GM19397 (cell line): ENCODE results near the gene OSGEP.
"Not testable (repeated sequence)": the region's sequence is repeated elsewhere in the genome, so short reads cannot be mapped to it uniquely, and the experiment has no call there.

Experiments
- ATAC-seq: cut with Tn5 transposase; IDR thresholded peaks from one replicate; pipeline ENCODE4 v1.9.1; 2021; ENCODE audit warnings: mild to moderate bottlenecking, moderate library complexity; ENCODE audit not compliant: unreplicated experiment

Gene OSGEP

GRCh38 chr14:20470603-20470901, 15.9 kb upstream of the OSGEP start:
- no peak for ATAC-seq

GRCh38 chr14:20469890-20470602, 15.4 kb upstream of the OSGEP start:
- ATAC-seq, result peak; percentile 27

GRCh38 chr14:20469242-20469889, 14.8 kb upstream of the OSGEP start, which contains the start of gene PNP:
PNP (plus strand) TSS chr14:20469406; CDS start chr14:20469525, 119 bp downstream.
- peak; percentile 96 for ATAC-seq

- ATAC-seq, result no peak
Measured at GRCh38 chr14:20468764-20469241, 14.2 kb upstream of the OSGEP start.

GRCh38 chr14:20461225-20462141, 6.9 kb upstream of the OSGEP start, which contains the start of gene PIP4P1:
PIP4P1 (minus strand) TSS chr14:20461434; CDS start chr14:20461325, 109 bp downstream.
- ATAC-seq, result peak; percentile 96

GRCh38 chr14:20460458-20461224, 6.0 kb upstream of the OSGEP start:
- ATAC-seq, result peak; percentile 12

- ATAC-seq, result no peak
Measured at GRCh38 chr14:20458031-20458789, 3.6 kb upstream of the OSGEP start.

GRCh38 chr14:20456971-20457370, 2.4 kb upstream of the OSGEP start:
- ATAC-seq, result no peak

- peak; percentile 49 for ATAC-seq
Measured at GRCh38 chr14:20455355-20456300, 1.0 kb upstream of the OSGEP start.

- not testable (repeated sequence) for ATAC-seq
Measured at GRCh38 chr14:20452831-20453230, 1.8 kb downstream of the OSGEP start.

- no peak for ATAC-seq
Measured at GRCh38 chr14:20446889-20447288, 7.7 kb downstream of the OSGEP start.

- not testable (repeated sequence) for ATAC-seq
Measured at GRCh38 chr14:20443650-20444049, 11.0 kb downstream of the OSGEP start.

GRCh38 chr14:20441461-20441860, 13.2 kb downstream of the OSGEP start:
- ATAC-seq, result no peak

- ATAC-seq, result no peak
Measured at GRCh38 chr14:20440882-20441281, 13.7 kb downstream of the OSGEP start.

- no peak for ATAC-seq
Measured at GRCh38 chr14:20440465-20440864, 14.1 kb downstream of the OSGEP start.

GRCh38 chr14:20438664-20439063, 15.9 kb downstream of the OSGEP start:
- ATAC-seq, result no peak

- no peak for ATAC-seq
Measured at GRCh38 chr14:20436363-20436755, 18.3 kb downstream of the OSGEP start.

- no peak for ATAC-seq
Measured at GRCh38 chr14:20435582-20436362, 18.8 kb downstream of the OSGEP start, which contains the start of gene KLHL33. KLHL33 (minus strand) TSS chr14:20436166; CDS start chr14:20435811, 355 bp downstream.
